GM21526 (cell line): Measurements from ENCODE around the gene EIF4G1.

Experiments
- ATAC-seq: cut with Tn5 transposase; IDR thresholded peaks from one replicate; pipeline ENCODE4 v1.9.1; 2021; ENCODE audit warnings: moderate library complexity; ENCODE audit not compliant: unreplicated experiment, low FRiP score

Gene EIF4G1

DNA sequence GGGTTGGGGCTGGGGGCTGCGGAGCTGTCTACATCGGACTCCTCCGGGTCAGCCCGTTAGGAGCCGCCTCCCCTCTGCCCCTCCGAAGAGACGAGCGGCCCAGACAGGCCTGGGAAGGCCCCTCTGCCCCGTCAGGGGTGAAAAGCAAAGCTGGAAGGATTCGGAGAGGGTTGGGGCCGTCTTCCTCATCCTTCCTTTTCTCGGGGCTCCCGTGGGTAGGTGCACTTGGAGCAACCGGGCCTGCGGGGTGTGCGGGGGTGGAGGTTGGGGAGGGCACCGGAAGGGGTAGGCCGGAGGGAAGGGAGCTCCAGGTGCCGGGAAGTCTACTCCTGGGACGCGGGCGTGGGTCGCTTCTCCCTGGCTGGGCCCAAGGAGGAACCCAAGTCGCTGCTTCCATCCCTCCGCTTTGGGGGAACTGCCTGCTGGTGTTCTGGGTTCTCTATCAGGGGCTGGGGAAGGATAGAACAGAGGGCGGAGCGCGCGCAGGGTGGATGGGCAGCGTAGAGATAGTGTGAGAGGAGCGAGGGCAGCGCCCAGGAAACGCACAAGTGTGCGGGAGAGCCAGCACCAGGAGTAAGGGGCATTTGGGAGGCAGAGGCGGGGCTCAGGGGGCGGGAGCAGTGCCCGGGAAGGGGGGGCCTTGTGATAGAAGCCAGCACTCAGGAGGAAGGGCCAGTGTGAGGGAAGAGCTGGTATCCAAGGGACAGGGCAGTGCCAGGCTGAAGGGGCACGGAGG, 47.7 kb downstream of the EIF4G1 start:
- peak; percentile 2 for ATAC-seq

DNA sequence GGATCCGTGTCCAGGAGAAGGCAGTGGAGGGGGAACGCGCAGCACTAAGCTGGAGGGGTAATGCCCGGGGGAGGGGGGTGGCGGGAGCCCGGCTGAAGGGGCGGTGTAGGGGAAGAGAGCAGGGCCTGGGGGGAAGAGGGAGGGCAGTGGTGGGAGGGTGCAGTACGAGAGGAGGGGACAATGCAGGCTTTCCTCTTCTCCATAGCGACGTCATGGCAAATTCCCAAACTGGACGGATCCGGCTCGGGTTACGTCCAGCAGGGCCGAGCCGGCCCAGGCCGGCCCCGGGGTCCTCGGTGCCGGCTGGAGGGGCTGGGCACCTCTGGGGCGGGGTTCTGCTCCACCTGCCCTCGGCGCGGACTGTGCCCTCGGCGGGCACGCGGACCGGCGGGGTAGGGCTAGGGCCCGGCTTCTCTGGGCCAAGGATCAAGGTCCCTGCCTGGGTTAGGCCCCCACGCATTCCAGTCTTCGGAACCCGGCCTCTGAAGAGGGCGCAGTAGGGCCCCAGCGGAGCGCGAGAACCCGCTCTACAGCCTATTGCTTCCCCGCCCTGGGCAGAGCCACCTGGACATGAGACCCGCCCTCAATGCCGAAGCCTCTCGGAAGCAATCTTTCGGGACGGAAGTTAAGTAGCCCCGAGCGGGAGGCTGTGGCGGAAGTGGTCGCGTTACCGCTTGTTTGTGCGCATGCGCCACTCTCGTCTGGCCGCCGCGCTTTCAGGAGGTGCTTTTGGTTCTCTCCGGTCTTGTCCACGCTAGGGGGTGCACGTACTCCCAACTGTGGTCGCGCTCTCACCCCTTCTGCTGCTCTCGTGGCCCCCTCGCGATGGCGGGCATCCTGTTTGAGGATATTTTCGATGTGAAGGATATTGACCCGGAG, 48.5 kb downstream of the EIF4G1 start:
- ATAC-seq, result peak; percentile 86

DNA sequence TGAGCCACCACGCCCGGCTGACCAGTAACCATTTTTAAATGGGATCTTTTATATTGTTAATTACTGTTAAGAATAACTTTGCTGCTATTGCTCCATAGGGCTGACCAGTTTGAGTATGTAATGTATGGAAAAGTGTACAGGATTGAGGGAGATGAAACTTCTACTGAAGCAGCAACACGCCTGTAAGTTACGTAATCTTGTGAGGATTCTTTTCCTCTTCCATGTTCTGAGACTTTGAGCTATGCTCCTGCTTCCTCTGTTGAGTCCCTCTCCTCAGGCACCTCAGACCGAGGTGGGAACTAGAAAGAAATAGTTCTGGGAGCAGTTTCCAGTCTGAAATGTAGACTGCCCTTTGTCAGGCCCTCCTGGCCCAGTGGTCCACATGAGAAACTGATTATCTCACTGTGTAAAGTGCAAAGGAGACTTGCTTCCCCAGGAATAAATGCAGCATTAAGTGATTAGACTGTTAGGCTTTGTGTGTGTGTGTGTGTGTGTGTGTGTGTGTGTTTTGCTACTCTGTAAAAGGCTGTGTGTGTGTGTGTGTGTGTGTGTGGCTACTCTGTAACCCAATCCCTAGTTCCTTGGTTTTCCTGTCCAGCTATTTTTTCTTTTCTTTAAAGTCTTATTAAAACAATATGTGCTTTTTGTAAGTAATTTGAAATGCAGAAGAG, 52.3 kb downstream of the EIF4G1 start:
- no peak for ATAC-seq

DNA sequence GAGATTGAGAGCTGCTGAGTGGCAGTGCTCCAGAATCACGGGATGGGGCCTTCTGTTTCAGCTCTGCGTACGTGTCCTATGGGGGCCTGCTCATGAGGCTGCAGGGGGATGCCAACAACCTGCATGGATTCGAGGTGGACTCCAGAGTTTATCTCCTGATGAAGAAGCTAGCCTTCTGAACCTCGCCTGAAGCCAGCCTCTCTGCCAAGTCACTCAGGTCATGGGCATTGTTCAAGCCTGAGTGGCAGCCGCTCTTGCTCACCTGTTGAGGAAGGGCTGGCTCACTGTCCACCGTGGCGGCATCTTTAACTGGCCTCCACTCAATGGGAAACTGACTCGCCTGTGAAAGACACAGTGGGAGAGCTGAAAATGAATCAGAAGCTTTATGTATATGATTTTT, 53.7 kb downstream of the EIF4G1 start:
- no peak for ATAC-seq

DNA sequence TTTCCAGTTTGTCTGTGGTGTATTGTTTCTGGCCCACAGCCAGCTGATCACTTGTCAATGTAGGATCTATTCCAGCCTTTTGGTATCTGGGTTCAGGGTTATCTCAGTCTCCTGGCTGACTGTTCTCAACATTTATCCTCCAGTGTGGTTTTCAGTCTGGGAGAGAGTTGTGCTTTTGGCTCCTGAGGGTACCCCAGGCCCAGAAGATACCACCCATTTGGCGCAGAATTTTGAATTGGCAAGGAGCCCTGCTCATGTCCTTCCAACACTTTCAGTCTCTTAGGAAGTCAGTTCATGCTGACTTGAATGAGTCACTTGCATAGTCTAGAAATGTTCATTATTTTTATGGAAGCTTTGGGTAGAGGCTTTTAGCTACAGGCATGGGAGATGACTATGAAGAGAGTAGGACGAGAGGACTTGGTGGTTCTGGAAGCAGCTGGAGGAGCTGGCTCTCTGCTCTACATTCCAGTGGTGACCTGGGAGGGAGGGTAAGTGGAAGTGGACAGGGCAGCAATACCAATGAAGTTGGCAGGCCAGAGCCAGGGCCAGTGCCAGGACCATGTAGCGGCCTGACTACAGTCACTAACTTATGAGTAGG, 54.3 kb downstream of the EIF4G1 start:
- ATAC-seq, result no peak

DNA sequence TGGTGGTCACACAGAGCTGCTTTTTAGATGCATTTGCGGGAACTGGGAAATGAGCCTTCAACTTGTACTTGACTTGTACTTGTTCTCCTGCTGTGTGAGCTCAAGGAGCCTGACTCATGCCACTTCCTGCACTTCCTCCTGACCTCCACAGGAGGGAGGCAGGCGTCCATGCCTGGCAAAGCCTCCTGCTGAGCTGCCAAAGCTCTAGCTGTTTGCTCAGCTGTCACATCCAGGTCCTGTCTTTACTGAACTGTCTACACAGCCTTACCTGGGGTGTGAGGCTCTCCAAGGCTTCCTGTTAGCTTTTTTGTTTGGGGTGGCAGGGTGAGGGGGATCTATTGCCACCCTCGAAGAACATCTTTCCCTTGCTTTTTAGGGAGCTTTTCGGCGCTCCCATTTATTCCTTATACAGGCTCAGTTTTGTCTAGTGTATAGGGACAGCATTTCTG, 57.2 kb downstream of the EIF4G1 start:
- ATAC-seq, result no peak

DNA sequence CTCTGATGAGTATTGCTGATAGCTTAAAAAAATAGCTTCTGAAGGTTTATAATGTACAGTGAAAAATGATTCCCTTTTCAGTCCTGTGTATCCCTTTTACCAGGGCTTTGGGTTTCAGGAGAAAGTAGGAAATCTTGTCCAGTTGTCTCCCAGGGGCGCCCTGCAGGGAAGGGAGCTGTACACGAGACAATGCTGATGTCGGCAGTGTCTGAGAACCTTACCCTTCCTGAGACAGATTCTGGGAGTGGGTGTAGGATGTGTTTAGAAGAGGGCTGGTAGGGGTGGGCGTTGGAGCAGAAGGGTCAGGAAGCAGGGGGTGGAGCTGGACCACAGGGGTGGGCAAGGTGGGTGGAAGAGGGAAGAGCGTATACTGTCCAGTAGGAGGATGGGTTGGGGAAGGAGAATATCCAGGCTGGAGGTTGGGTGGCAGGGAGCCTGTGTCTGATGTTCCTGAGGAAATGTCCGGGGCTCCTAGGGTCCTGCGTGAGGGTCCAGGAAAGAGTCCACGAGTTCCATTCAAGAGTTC, 58.0 kb downstream of the EIF4G1 start:
- ATAC-seq, result no peak

DNA sequence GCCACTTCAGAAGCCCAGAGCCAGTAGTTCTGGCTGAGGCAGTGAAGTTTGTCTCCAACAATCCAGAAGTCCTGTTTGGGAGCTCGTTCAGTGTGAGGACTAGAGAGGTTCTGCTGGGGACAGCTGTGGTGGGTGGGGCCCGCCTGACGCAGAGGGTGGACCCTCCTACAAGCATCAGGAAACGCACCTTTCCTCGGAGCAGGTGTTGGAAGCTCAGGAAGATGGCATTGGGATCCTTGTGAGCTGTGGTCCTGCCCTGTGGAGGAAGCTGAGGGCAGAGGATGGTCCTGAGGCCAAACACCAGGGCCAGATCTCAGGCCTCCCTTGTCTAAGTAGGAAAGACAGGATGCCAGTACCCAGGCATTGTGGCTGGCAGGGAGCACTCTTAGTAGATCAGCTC, 58.5 kb downstream of the EIF4G1 start:
- no peak for ATAC-seq

DNA sequence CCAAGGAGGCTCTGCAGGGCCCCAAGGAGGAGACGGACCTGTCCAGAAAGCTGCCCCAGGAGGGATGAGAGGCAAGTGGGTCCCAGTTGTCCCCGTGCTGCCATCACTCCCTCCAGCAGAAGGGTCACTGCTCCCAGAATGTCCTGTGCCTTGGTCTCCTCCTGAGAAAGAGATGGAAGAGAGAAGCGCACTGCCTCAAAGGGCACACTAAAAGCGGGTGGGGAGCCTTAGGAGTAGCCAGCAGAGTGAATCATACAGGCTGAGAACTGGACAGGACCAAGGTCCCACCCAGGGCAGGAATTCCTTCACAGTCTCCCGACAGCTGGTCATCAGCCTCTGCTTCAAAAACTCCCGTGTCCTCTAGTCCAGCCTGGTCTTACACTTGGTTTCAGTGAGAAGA, 59.0 kb downstream of the EIF4G1 start:
- ATAC-seq, result no peak

DNA sequence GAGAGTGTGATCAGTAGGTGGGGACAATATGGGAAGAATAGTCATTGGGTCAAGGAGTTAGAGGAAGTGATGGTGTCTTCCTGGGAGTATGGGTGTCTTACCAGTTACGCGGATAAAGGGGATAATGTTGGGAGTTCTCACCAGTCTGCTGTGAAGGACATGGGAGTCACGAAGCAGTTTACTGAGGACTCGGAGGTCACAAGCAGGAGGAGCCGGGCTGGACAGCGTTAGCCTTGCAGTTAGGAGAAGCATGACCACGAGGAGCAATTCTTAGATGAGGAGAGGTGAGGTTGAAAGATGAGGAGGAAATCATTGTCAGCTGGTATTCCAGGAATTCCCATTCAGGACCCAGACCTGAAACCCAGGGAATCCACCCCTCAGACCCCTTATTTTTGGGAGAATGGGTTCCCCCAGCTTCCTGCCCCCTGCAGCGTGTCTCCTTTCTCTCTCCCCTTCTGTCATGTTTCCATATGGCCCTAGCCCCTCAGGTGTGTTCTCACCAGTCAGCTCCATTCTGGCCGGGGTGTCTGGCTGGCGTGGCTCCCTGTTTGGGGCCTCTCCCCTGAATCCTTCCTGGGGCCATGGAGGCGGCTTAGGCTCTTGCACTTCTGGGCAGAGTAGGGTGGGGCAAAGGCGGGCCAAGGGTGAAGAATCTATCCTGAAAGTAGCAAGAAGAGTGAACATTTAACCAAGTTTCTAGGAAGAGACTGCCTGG, 61.5 kb downstream of the EIF4G1 start:
- no peak for ATAC-seq

DNA sequence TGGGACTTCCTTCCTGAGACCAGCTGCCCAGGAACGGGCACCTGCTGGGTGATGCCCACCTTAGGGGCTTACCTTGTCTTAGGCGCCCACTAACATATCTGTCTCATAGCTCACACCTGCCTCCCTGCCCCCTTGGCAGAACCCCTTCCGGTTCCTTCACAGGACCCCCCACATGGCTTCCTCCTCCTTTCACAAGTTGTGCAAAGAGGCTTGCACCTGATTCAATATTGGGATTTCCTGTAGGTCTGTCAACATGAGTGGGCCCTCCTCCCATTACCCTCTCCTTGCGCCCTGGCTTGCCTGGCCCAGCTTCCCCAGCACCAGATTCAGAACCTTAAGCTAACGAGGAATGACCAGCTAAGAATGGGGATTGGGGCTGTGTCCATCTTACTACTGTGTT, 63.0 kb downstream of the EIF4G1 start:
- no peak for ATAC-seq

DNA sequence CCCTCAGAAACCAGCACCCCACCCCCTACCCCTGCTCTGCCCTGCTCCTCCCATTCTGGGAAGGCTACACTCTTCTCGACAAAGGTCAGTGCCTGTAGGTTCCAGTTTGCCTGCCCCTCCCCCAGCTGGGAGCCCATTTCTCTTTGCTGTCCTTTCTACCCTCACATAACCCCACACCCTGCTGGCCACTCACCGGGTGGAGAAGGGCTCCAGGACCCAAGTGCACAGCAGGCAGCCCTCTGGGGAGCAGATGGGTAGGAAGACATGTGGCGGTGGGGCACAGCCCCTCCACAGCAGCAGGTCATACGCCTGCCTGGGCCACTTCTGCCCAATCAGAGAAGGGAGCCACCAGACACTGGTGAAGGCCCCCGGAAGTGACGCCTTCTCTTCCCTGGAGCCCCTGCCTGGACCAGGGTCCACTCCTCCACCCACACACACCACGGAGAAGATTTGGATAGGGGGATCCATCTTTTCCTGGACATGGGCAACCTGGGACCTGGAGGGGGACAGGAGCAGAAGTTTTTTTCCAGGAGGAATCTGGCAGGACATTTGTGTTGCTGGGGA, 63.6 kb downstream of the EIF4G1 start, which contains the start of gene THPO:
TSS of gene THPO (minus strand) at position 326 of the 564 bp plus-strand sequence. CDS start 1,948 bp downstream, outside the sequence.
- ATAC-seq, result no peak

DNA sequence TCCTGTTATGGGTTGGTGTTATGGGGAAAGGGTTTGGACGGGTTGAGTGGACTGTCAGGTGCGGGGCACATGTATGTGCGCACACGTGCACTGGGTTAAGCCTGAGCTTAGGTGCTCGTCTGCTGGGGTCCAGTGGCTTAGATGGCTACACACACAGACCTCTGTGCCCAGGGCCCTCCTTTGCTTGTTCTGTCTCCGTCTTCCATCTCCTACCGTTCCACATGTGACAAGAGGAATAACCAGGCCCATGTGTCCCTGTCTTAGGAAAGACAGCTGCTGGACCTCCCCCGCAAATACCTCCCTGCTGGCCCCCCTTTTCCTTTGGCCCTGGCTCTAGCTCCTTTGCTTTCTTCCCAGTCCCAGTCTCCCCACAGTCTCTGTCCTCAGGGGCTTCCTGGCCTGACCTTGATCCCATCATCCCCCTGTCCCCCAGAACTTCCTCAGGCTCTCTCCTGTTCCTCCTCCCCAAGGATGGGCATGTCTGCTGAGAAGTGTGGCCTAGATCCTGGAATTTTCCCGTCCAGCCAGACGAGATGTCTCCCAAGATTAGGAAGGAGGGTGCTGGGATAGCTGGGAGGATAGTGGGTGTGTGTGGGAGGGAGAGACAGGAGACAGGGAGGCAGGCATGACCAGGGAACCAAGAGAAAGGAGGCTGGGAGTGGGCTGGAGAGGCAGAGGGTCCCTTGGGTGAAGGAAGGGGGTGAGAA, 64.4 kb downstream of the EIF4G1 start:
- ATAC-seq, result no peak

DNA sequence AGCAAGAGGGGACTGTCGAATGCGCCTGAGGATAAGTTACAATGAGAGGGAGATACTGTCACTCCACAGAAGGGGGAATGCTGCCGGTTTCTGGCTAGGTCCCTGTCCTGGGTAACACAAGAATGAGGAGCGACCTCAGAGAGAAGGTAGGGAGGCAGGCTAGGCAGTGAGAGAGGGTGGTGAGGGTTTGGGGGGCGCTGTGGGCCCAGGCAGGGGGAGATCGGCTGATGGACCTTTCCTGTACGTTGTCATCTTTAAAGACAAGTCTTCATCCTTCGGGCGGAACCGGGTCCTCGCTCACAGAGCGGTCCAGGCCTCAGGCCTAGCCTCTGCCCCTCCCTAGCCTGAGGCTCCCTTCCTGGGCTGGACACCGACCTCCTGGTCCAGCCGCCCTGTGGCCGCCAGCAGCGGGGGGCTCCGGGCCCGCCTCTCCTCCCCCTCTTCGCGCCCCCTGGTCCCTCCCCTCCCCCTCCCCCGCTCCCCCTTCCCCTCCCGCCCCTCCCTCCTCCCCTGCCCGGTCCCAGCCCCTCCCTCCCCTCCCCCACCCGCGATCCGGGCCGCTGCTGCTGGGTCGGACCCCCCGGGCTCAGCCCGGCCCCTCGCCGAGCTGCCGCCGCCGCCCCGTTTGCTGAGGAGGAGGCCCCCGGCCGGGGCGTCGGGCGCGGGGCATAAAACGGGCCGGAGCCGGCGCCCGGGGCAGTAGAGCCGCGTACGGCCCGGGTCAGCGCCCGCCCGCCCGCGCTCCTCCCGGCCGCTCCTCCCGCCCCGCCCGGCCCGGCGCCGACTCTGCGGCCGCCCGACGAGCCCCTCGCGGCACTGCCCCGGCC, 65.2 kb downstream of the EIF4G1 start, which contains the start of gene CHRD:
TSS of gene CHRD (plus strand) at position 697 of the 827 bp plus-strand sequence. CDS start 265 bp downstream, outside the sequence.
- no peak for ATAC-seq

DNA sequence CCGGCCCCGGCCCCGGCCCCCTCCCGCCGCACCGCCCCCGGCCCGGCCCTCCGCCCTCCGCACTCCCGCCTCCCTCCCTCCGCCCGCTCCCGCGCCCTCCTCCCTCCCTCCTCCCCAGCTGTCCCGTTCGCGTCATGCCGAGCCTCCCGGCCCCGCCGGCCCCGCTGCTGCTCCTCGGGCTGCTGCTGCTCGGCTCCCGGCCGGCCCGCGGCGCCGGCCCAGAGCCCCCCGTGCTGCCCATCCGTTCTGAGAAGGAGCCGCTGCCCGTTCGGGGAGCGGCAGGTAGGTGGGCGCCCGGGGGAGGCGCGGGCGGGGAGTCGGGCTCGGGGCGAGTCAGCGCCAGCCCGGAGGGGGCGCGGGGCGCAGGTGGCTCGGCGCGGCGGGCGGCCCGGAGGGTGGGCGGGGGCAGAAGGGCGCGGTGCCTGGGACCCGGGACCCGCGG, 65.8 kb downstream of the EIF4G1 start:
- no peak for ATAC-seq

DNA sequence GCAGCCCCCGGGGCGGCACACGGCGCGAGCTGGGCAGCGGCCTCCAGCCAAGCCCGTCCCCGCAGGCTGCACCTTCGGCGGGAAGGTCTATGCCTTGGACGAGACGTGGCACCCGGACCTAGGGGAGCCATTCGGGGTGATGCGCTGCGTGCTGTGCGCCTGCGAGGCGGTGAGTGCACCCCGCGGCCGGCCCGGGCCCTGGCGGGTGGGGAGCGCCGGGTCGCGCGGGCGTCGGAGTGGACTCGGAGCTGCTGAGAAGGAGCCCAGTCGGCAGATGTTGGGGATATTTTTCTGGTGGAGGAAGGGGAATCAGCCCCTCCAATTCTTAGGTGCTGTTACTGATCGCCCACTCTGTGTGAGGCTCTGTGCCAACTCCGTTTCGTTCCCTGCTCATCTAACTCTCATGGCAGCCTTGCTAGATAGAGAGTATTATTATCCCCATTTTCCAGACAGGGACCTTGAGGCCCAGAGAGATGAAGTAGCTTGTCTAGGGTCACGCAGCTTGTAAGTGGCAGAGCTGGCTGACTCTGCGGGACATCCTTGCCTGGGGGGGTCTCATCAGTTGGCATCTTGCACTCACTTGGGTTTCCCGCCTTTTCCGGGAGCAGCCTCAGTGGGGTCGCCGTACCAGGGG, 66.3 kb downstream of the EIF4G1 start:
- no peak for ATAC-seq
